ENCODE data around the gene PIH1D1. TPM values are rescaled to one million over a fixed set of nuclear protein-coding genes. Genes with fewer than 3 reads are reported as not detected.
A peak's percentile ranks its signal among the peaks of the same experiment; 100 is the strongest.

Gene PIH1D1
- total RNA-seq, 1 experiment from 2014 or later = 122 TPM

- intact Hi-C loops (cut with micrococcal nuclease; ENCODE audit: unreplicated experiment) = loop anchor here (2.0 to 10.0 kb wide), 3 partner anchors 45 to 377 kb away; partner anchors contain the start of genes AKT1S1, ALDH16A1, PTOV1 and TBC1D17
Measured at GRCh38 chr19:49497789-49498103, 46.1 kb upstream of the PIH1D1 start.

GRCh38 chr19:49497047-49497788 is 45.6 kb upstream of the PIH1D1 start:
- CTCF ChIA-PET = interaction anchor here (1.0 kb wide), 1 partner anchor 9 kb away, joined by 6 read pairs; no protein-coding TSS in a partner anchor
- POLR2A ChIA-PET (ENCODE audit: low non-redundant PET) = no interaction called here
- Histone ChIP-seq H3K4me1 (ENCODE audit: insufficient read depth, low read length, poor library complexity, severe bottlenecking) (peaks cover 33% of the 10 kb centered on the region), H3K36me3 (ENCODE audit: insufficient read depth, low read length, poor library complexity, severe bottlenecking) (peaks cover 49% of the 10 kb centered on the region), H3K27me3 (replicated peaks; ENCODE audit: insufficient read depth, low read depth, low read length, poor library complexity) (no peaks in the 10 kb centered on the region), H3K4me3 (ENCODE audit: low read depth, low read length, poor library complexity, severe bottlenecking) (peak overlapping the region; percentile 82), H3K27ac (ENCODE audit: low read depth, low read length, poor library complexity, severe bottlenecking) (peak overlapping the region; percentile 99), H3K9me3 (ENCODE audit: low read depth, low read length, poor library complexity, severe bottlenecking) (no peaks in the 10 kb centered on the region)
- no peak for TF ChIP-seq CTCF (conservative IDR thresholded peaks at IDR 0.05; ENCODE audit: low read depth, low read length)
- no peak for TF ChIP-seq EZH2 (IDR thresholded peaks at IDR 0.05; ENCODE audit: borderline replicate concordance, low read depth, low read length, poor library complexity, severe bottlenecking)
- intact Hi-C loops (cut with micrococcal nuclease; ENCODE audit: unreplicated experiment) = loop anchor here (2.0 to 10.0 kb wide), 3 partner anchors 44 to 378 kb away; partner anchors contain the start of genes AKT1S1, ALDH16A1, PTOV1 and TBC1D17
- peak; percentile 87 for DNase-seq (ENCODE audit: low spot score)
- BruUV-seq (replicated peaks) = no TSS peak

More at GRCh38 chr19:49497789-49498103, 46.1 kb upstream of the PIH1D1 start:
- Histone ChIP-seq H3K4me1 (ENCODE audit: insufficient read depth, low read length, poor library complexity, severe bottlenecking) (peaks cover 35% of the 10 kb centered on the region), H3K27me3 (replicated peaks; ENCODE audit: insufficient read depth, low read depth, low read length, poor library complexity) (no peaks in the 10 kb centered on the region), H3K36me3 (ENCODE audit: insufficient read depth, low read length, poor library complexity, severe bottlenecking) (peaks cover 44% of the 10 kb centered on the region), H3K27ac (ENCODE audit: low read depth, low read length, poor library complexity, severe bottlenecking) (peak overlapping the region; percentile 99), H3K4me3 (ENCODE audit: low read depth, low read length, poor library complexity, severe bottlenecking) (peak overlapping the region; percentile 82), H3K9me3 (ENCODE audit: low read depth, low read length, poor library complexity, severe bottlenecking) (no peaks in the 10 kb centered on the region)
- no TSS peak for BruUV-seq (replicated peaks)
- TF ChIP-seq CTCF (conservative IDR thresholded peaks at IDR 0.05; ENCODE audit: low read depth, low read length) = no peak
- TF ChIP-seq EZH2 (IDR thresholded peaks at IDR 0.05; ENCODE audit: borderline replicate concordance, low read depth, low read length, poor library complexity, severe bottlenecking) = no peak
- ChIA-PET CTCF (no interaction called here), POLR2A (ENCODE audit: low non-redundant PET) (no interaction called here)
- no peak for DNase-seq (ENCODE audit: low spot score)

GRCh38 chr19:49496574-49497008 is 45.0 kb upstream of the PIH1D1 start:
- intact Hi-C loops (cut with micrococcal nuclease; ENCODE audit: unreplicated experiment) = loop anchor here (2.0 to 10.0 kb wide), 3 partner anchors 44 to 378 kb away; partner anchors contain the start of genes AKT1S1, ALDH16A1, PTOV1 and TBC1D17
- DNase-seq (ENCODE audit: low spot score) = no peak
- TF ChIP-seq CTCF (conservative IDR thresholded peaks at IDR 0.05; ENCODE audit: low read depth, low read length) (no peak), EZH2 (IDR thresholded peaks at IDR 0.05; ENCODE audit: borderline replicate concordance, low read depth, low read length, poor library complexity, severe bottlenecking) (no peak)
- ChIA-PET CTCF (interaction anchor here (1.0 kb wide), 2 partner anchors 10 to 74 kb away, joined by 5 to 6 read pairs; no protein-coding TSS in a partner anchor), POLR2A (ENCODE audit: low non-redundant PET) (interaction anchor here (0.6 kb wide), 1 partner anchor 90 kb away, joined by 10 read pairs; no protein-coding TSS in a partner anchor)
- Histone ChIP-seq H3K4me3 (ENCODE audit: low read depth, low read length, poor library complexity, severe bottlenecking) (peak overlapping the region; percentile 82), H3K27me3 (replicated peaks; ENCODE audit: insufficient read depth, low read depth, low read length, poor library complexity) (no peaks in the 10 kb centered on the region), H3K9me3 (ENCODE audit: low read depth, low read length, poor library complexity, severe bottlenecking) (no peaks in the 10 kb centered on the region), H3K36me3 (ENCODE audit: insufficient read depth, low read length, poor library complexity, severe bottlenecking) (peaks cover 55% of the 10 kb centered on the region), H3K27ac (ENCODE audit: low read depth, low read length, poor library complexity, severe bottlenecking) (peak overlapping the region; percentile 99), H3K4me1 (ENCODE audit: insufficient read depth, low read length, poor library complexity, severe bottlenecking) (peaks cover 33% of the 10 kb centered on the region)
- BruUV-seq (replicated peaks) = TSS peak; percentile 78
